Stimulated activated CD8-positive, alpha-beta memory T cell treated with anti-CD3 and anti-CD28 coated beads, Interleukin-12 subunit alpha, Interleukin-12 subunit beta, amount 100 ng/mL, for 24 hours (primary cell): ENCODE results near the gene POMP.
"Not testable (repeated sequence)": the region's sequence is repeated elsewhere in the genome, so short reads cannot be mapped to it uniquely, and the experiment has no call there.

Source experiments
- DNase-seq: peaks from one replicate; pipeline ENCODE4 v3.0.0-alpha.2; 2020; ENCODE audit errors: extremely low read depth

Gene POMP

GRCh38 chr13:28637714-28638355, 21.1 kb upstream of the POMP start:
- no peak for DNase-seq

- DNase-seq = no peak
These were observed 20.2 kb upstream of the POMP start for GRCh38 chr13:28638756-28639155.

- DNase-seq = no peak
These were observed 17.9 kb upstream of the POMP start for GRCh38 chr13:28640861-28641599.

DNA sequence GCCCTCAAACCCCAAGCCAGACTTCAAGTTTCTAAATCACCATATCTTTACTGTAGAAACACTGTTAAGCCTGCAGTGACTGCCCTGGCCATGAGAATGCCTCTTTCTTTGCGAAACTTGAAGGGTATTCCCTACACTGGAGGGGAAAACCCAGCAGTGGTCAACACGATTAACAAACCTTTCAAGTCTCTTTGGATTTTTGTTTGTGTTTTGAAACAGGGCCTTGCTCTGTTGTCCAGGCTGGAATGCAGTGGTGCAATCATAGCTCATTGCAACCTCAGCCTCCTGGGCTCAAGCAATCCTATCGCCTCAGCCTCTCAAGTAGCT, 17.4 kb upstream of the POMP start:
- no peak for DNase-seq

DNA sequence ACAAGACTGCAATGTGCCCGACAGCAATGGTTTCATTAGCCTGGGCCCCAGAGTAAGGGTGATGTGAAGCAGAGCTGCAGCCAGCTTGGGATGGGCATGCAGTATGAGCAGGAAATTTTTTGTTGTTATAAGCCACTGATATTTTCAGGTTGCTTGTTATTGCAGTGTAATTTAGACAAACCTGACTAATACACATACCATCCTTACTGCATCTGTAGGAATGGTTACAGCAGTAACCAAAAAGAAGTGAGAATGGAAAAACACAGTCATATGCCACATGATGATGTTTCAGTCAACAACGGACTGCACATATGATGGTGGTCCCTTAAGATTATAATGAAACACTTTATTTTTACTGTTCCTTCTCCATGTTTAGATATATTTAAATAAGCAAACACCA, 8.6 kb upstream of the POMP start:
- no peak for DNase-seq

DNA sequence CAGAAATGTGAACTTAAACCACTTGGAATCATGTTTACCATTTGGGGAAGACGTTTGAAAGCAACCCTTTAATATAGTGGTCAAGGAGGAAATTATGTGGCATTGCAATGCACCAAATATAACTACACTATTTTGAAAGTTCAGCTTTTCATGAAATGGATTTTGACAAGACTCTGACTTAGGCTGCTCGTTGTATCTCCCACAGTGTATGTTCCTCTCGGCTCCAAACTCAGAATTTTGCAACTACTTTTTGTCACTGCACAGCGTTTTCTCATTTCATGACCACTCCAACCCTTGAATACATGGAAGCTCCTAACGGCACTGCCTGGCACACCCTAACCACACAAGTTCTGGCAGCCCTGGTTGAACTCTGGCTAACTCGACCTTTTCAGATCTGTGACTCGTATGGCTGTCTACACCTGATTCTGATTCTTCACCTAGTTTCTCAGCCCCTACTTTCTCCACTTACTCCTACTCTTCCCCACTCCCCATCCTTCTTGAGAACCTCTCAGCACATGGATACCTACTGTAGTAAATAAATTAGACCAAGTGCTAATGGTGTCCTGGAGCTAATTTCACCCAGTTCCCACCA, 7.0 kb upstream of the POMP start:
- DNase-seq = no peak

- DNase-seq = no peak
These were observed 5.8 kb upstream of the POMP start for GRCh38 chr13:28653111-28653510.

- DNase-seq = no peak
These were observed 4.7 kb upstream of the POMP start for GRCh38 chr13:28654276-28654675.

GRCh38 chr13:28655561-28655960, 3.4 kb upstream of the POMP start:
- DNase-seq = no peak

DNA sequence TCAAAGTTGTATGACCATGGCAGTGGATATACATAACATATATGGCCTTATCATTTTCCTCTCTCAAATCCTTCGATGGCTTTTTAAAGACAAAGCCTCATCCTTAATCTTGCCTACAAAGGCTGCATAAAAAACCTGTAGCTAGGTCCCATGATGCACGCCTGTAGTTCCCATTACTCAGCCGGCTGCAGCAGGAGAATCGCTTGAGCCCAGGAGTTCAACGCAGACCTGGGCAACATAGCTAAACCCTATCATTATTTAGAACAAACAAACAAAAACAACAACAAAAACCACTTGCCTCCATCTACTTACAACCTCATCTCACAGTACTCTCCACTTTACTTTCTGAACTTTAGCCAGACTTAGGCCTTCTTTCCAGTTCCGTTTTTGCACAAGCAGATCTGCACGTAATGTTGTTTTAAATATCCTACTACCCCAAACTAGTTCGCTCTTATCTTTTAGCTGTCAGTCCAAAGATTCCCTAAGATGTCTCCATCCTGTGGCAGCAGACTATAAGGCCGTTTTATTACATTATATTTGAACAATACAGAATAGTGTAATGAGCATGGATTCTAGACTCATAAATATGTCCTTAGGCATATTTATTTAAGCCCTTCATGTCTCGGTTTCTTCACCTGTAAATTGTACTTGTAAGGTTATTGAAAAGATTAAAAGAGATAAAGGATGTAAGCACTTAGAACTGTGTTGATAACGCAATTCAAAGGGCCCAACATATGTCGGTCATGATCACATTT, 969 bp upstream of the POMP start:
- no peak for DNase-seq

DNA sequence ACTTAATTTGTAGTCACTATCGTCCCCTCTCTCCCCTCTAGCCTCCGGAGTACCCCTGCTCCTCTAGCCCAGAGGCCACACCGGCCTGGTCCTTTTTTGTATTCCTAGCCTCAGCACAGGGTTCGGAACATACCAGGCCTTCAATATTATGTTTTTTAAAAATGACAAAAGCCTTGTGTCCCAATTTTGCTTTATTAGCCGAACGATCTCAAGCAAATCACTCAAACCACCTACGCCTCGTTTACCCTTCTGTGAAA, 463 bp upstream of the POMP start:
- DNase-seq = no peak

DNA sequence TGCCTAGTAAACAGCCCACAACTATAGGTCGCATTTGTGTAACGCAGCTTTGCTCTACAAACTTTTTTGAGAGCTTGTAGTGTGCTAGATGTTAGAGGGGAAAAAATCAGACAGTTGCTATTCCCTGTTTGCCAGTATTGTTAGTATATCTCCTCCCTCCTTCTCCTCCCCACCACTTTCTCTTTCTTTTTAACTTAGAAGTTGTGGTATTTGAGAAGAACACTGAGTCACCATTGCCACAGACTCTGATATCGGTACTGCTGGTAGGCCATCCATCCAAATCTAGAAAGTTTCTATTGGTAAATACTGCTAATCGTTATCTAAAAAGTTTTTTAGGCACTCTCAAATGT, 666 bp downstream of the POMP start:
- DNase-seq = no peak

- DNase-seq = no peak
These were observed 8.1 kb downstream of the POMP start for GRCh38 chr13:28666897-28667488.

DNA sequence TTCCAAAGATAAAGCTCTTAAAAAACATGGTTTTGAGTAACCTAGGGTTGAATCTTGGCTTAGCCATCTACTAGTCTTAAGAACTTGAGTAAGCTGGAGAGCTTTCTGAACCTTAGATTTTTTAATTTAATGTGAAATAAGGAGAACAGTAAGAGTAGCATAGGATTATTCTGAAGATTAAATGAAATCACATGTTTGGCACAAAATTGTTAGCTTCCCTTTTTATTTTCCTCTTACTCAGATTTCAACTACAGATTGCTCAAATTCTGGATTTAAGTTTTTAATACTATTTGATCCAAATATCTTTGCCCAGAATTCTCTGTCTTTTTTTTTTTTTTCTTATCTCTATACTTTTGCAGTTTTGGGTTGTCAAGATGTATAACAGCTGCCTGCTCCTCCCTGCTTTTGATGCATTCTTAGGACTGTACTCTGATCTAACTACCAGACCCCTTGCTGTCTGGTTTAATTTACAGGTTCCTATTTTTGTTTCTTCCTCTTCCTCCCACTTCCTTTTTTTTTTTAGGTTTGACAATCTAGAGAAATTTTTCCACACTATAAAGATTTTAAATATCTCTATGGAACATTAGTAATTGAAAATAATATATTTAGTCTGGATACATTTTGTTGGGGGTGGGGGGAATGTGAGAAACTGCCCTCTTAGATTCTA, 12.3 kb downstream of the POMP start:
- DNase-seq = no peak

DNA sequence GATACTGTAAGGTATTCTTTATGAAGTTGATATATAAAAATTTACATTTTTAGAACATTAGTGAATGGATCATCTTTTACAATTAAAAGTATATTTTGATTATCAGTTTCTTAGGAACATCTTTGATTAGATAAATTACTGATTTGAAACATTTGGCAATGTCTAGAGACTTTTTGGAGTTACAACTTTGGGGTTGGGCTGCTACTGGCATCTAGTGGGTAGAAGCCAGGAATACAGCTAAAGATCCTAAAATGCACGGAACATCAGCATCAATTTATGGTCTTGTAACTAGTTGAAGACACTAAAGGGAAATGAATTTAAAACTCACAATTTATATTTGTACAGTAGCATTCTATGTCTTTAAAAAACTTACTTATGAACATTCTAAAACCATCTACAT, 19.9 kb downstream of the POMP start:
- no peak for DNase-seq

DNA sequence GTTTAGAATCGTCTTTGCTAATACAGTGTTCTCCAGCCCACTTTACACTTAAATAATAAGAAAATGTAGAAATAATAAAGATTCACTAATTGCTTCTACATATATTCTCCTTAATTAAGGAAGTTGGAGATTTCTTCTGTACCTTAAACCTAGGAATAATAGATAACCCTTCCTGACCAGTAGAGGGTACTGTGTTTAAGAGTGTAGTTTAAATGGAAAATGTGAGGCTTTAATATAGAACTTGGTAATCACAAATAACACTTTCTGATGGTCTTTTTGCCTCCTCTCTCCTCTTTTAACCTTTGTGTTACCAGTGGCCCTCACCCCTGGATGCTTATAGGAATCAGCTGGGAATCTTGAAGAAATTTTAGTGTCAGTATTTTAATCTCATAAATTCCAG, 20.7 kb downstream of the POMP start:
- DNase-seq = no peak

DNA sequence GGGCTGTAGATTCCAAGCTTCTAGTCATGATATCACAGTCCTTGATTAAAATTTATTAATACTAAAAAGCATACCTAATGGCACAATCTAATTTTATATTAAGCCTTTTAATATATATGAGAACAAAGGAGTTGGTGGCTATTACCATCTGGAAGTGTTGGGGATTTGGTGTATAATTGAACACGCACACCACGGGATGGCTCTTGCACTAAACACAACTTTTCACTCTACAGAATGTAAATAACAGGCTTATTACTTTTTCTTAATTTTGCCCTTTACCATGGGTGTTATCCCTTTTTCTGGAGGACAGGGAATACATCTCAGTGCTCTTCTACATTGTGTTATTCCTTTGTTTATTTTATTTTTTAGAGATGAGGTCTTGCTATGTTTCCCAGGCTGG, 21.6 kb downstream of the POMP start:
- no peak for DNase-seq

GRCh38 chr13:28683169-28683568, 24.2 kb downstream of the POMP start:
- DNase-seq = not testable (repeated sequence)

GRCh38 chr13:28684257-28684656, 25.3 kb downstream of the POMP start:
- no peak for DNase-seq

DNA sequence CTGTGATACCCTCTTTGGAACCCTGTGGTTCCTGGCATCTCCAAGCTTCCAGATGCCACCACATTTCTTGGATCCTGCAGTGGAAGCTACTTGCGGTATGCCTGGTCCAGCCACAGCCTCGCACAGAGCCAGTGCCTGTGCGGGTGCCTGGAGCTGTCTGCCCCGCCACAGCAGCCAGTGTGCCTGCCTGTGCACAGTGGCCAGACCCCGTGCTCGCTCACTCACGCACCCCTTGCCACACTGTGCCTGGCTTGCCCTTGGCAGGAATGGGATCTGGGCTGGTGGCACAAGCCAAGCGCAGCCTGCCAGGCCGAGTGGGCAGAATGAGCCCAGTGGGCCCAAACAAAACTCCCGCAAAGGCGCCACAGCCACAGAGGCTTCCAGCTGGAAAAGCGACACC, 26.2 kb downstream of the POMP start:
- DNase-seq = no peak

DNA sequence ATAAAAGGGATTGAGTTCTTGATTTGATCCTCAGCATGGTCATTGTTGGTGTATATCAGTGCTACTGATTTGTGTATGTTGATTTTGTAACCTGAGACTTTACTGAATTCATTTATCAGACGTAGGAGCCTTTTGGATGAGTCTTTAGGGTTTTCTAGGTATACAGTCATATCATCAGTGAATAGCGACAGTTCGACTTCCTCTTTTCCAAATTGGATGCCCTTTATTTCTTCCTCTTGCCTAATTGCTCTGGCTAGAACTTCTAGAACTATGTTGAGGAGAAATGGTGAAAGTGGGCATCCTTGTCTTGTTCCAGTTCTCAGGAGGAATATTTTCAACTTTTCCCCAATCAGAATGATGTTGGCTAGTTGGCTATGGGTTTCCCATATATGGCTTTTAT, 27.0 kb downstream of the POMP start:
- DNase-seq = no peak
